Dermis blood vessel endothelial cell (primary cell): ENCODE results near the gene PUS10. TPM values are rescaled to one million over a fixed set of nuclear protein-coding genes. Genes with fewer than 3 reads are reported as not detected.
A peak's percentile ranks its signal among the peaks of the same experiment; 100 is the strongest.
"Not testable (repeated sequence)": the region's sequence is repeated elsewhere in the genome, so short reads cannot be mapped to it uniquely, and the experiment has no call there.

Experiments
- DNase-seq: peaks from one replicate; pipeline ENCODE4 v3.0.0; 2010
- total RNA-seq: library from RNA; depleted of rRNA; stranded (reverse); fragments of >200 nt; gene quantifications from 2 replicates; pipeline ENCODE4 v1.2.3, GENCODE V29; 2014

PUS10 gene
- total RNA-seq, 1 donor from 2014 or later, result 10.4 TPM

- DNase-seq, result no peak
Measured at GRCh38 chr2:61011678-61012077, 6.4 kb downstream of the PUS10 start.

GRCh38 chr2:61009355-61009754 is 8.7 kb downstream of the PUS10 start:
- no peak for DNase-seq

- DNase-seq, result no peak
Measured at GRCh38 chr2:61006486-61007105, 11.5 kb downstream of the PUS10 start.

- no peak for DNase-seq
Measured at GRCh38 chr2:61005736-61006135, 12.3 kb downstream of the PUS10 start.

- peak; percentile 77 for DNase-seq
Measured at GRCh38 chr2:60998628-60999545, 19.2 kb downstream of the PUS10 start.

- no peak for DNase-seq
Measured at GRCh38 chr2:60994131-60994530, 23.9 kb downstream of the PUS10 start.

- no peak for DNase-seq
Measured at GRCh38 chr2:60992985-60993392, 25.1 kb downstream of the PUS10 start.

GRCh38 chr2:60991644-60992043 is 26.4 kb downstream of the PUS10 start:
- DNase-seq, result no peak

- DNase-seq, result no peak
Measured at GRCh38 chr2:60989259-60989658, 28.8 kb downstream of the PUS10 start.

GRCh38 chr2:60987656-60988055 is 30.4 kb downstream of the PUS10 start:
- DNase-seq, result not testable (repeated sequence)

- no peak for DNase-seq
Measured at GRCh38 chr2:60987041-60987440, 31.0 kb downstream of the PUS10 start.

- no peak for DNase-seq
Measured at GRCh38 chr2:60984720-60985119, 33.3 kb downstream of the PUS10 start.

- DNase-seq, result not testable (repeated sequence)
Measured at GRCh38 chr2:60982066-60982465, 36.0 kb downstream of the PUS10 start.

GRCh38 chr2:60980071-60980815 is 37.8 kb downstream of the PUS10 start:
- no peak for DNase-seq

GRCh38 chr2:60979231-60979630 is 38.8 kb downstream of the PUS10 start:
- no peak for DNase-seq

- DNase-seq, result no peak
Measured at GRCh38 chr2:60977562-60977895, 40.5 kb downstream of the PUS10 start.

- no peak for DNase-seq
Measured at GRCh38 chr2:60976875-60977561, 41.0 kb downstream of the PUS10 start.

- DNase-seq, result no peak
Measured at GRCh38 chr2:60976256-60976850, 41.7 kb downstream of the PUS10 start.

GRCh38 chr2:60974652-60975051 is 43.4 kb downstream of the PUS10 start:
- no peak for DNase-seq

- no peak for DNase-seq
Measured at GRCh38 chr2:60973705-60974104, 44.4 kb downstream of the PUS10 start.

GRCh38 chr2:60972889-60973656 is 45.0 kb downstream of the PUS10 start:
- DNase-seq, result no peak
